GM19238 (cell line): Measurements from ENCODE around the gene CCDC38.
A peak's percentile ranks its signal among the peaks of the same experiment; 100 is the strongest.
"Not testable (repeated sequence)": the region's sequence is repeated elsewhere in the genome, so short reads cannot be mapped to it uniquely, and the experiment has no call there.

Experiments used
- DNase-seq: peaks from one replicate; pipeline ENCODE4 v3.0.0; 2011; ENCODE audit warnings: low spot score; ENCODE audit not compliant: insufficient read length

CCDC38 gene

GRCh38 chr12:95942524-95943329 is at the start of gene CCDC38:
Gene CCDC38 (minus strand): TSS chr12:95942614. CDS start chr12:95936509, 6,105 bp downstream.
- DNase-seq, result peak; percentile 90

GRCh38 chr12:95990136-95990535 is 47.7 kb upstream of the CCDC38 start:
- DNase-seq, result no peak

- DNase-seq, result no peak
Observed at GRCh38 chr12:95989504-95990123, 47.2 kb upstream of the CCDC38 start.

- no peak for DNase-seq
Observed at GRCh38 chr12:95988506-95989275, 46.3 kb upstream of the CCDC38 start.

GRCh38 chr12:95986635-95987570 is 44.5 kb upstream of the CCDC38 start:
- DNase-seq, result no peak

- DNase-seq, result no peak
Observed at GRCh38 chr12:95984682-95985081, 42.3 kb upstream of the CCDC38 start.

GRCh38 chr12:95982602-95983001 is 40.2 kb upstream of the CCDC38 start:
- DNase-seq, result no peak

GRCh38 chr12:95980437-95980836 is 38.0 kb upstream of the CCDC38 start:
- no peak for DNase-seq

- DNase-seq, result no peak
Observed at GRCh38 chr12:95978774-95979173, 36.4 kb upstream of the CCDC38 start.

- DNase-seq, result no peak
Observed at GRCh38 chr12:95978351-95978750, 35.9 kb upstream of the CCDC38 start.

GRCh38 chr12:95977764-95978305 is 35.4 kb upstream of the CCDC38 start:
- DNase-seq, result no peak

- no peak for DNase-seq
Observed at GRCh38 chr12:95976416-95976832, 34.0 kb upstream of the CCDC38 start.

GRCh38 chr12:95975491-95975890 is 33.1 kb upstream of the CCDC38 start:
- DNase-seq, result no peak

- no peak for DNase-seq
Observed at GRCh38 chr12:95974358-95974757, 31.9 kb upstream of the CCDC38 start.

GRCh38 chr12:95972832-95973456 is 30.5 kb upstream of the CCDC38 start:
- no peak for DNase-seq

- DNase-seq, result no peak
Observed at GRCh38 chr12:95970905-95971304, 28.5 kb upstream of the CCDC38 start.

- DNase-seq, result not testable (repeated sequence)
Observed at GRCh38 chr12:95969116-95969515, 26.7 kb upstream of the CCDC38 start.

GRCh38 chr12:95967301-95967700 is 24.9 kb upstream of the CCDC38 start:
- no peak for DNase-seq

- no peak for DNase-seq
Observed at GRCh38 chr12:95966287-95966870, 24.0 kb upstream of the CCDC38 start.

- DNase-seq, result no peak
Observed at GRCh38 chr12:95963096-95963495, 20.7 kb upstream of the CCDC38 start.
